H9 (cell line): ENCODE data around the gene CREBRF. TPM values are rescaled to one million over a fixed set of nuclear protein-coding genes. Genes with fewer than 3 reads are reported as not detected.

ENCODE experiments used
- DNase-seq: peaks from one replicate; pipeline ENCODE4 v3.0.0-alpha.2; 2017
- H2AFZ ChIP-seq: one replicate; pipeline ENCODE4 v1.6.1; 2013; ENCODE audit warnings: mild to moderate bottlenecking, low read length, control low read depth, moderate library complexity
- H2AK5ac ChIP-seq: 2 replicates; pipeline ENCODE4 v1.6.1; 2013; ENCODE audit warnings: low read length, control low read depth, mixed read lengths; ENCODE audit not compliant: insufficient read length
- H2BK120ac ChIP-seq: one replicate; pipeline ENCODE4 v1.6.1; 2013; ENCODE audit warnings: low read depth, mild to moderate bottlenecking, low read length, control low read depth, inconsistent platforms; ENCODE audit not compliant: poor library complexity, severe bottlenecking
- H2BK12ac ChIP-seq: 2 replicates; pipeline ENCODE4 v1.6.1; 2013; ENCODE audit warnings: low read length, control low read depth, mixed read lengths, low read depth; ENCODE audit not compliant: insufficient read length
- H2BK15ac ChIP-seq: 2 replicates; pipeline ENCODE4 v1.6.1; 2013; ENCODE audit warnings: low read depth, low read length, control low read depth
- H2BK20ac ChIP-seq: one replicate; pipeline ENCODE4 v1.6.1; 2013; ENCODE audit warnings: low read depth, mild to moderate bottlenecking, low read length, control low read depth, inconsistent platforms; ENCODE audit not compliant: poor library complexity, severe bottlenecking
- H2BK5ac ChIP-seq: 2 replicates; pipeline ENCODE4 v1.6.1; 2013; ENCODE audit warnings: low read length, control low read depth, mixed read lengths; ENCODE audit not compliant: insufficient read length
- H3K14ac ChIP-seq: 2 replicates; pipeline ENCODE4 v1.6.1; 2013; ENCODE audit warnings: low read length, control low read depth; ENCODE audit not compliant: insufficient read depth
- H3K18ac ChIP-seq: 2 replicates; pipeline ENCODE4 v1.6.1; 2013; ENCODE audit warnings: low read depth, mild to moderate bottlenecking, mixed read lengths, low read length, control low read depth; ENCODE audit not compliant: insufficient read length
- H3K23ac ChIP-seq: 2 replicates; pipeline ENCODE4 v1.6.1; 2013; ENCODE audit warnings: low read length, control low read depth, mixed read lengths, low read depth; ENCODE audit not compliant: insufficient read length
- H3K23me2 ChIP-seq: 2 replicates; pipeline ENCODE4 v1.6.1; 2013; ENCODE audit warnings: low read depth, mild to moderate bottlenecking, mixed read lengths, low read length, control low read depth; ENCODE audit not compliant: insufficient read length, poor library complexity, severe bottlenecking
- H3K27ac ChIP-seq: 2 replicates; pipeline ENCODE4 v1.5.1; 2013; ENCODE audit warnings: low read length, control low read depth, mixed read lengths, low read depth; ENCODE audit not compliant: insufficient read length
- H3K27me3 ChIP-seq: 2 replicates; pipeline ENCODE4 v1.6.1; 2013; ENCODE audit warnings: low read length, control low read depth, inconsistent platforms; ENCODE audit not compliant: insufficient read depth
- H3K4ac ChIP-seq: 2 replicates; pipeline ENCODE4 v1.6.1; 2013; ENCODE audit warnings: low read depth, mild to moderate bottlenecking, control low read depth, inconsistent platforms, low read length, moderate library complexity
- H3K4me1 ChIP-seq: 2 replicates; pipeline ENCODE4 v1.6.1; 2013; ENCODE audit warnings: low read length, control low read depth, inconsistent platforms; ENCODE audit not compliant: insufficient read depth
- H3K4me2 ChIP-seq: 2 replicates; pipeline ENCODE4 v1.6.1; 2013; ENCODE audit warnings: low read length, control low read depth, mixed read lengths; ENCODE audit not compliant: insufficient read length, insufficient read depth
- H3K56ac ChIP-seq: 2 replicates; pipeline ENCODE4 v1.6.1; 2013; ENCODE audit warnings: low read depth, mild to moderate bottlenecking, mixed read lengths, low read length, control low read depth; ENCODE audit not compliant: insufficient read length
- H3K79me1 ChIP-seq: 2 replicates; pipeline ENCODE4 v1.6.1; 2013; ENCODE audit warnings: low read depth, mild to moderate bottlenecking, moderate library complexity, low read length, control low read depth, inconsistent platforms; ENCODE audit not compliant: insufficient read depth, poor library complexity, severe bottlenecking
- H3K79me2 ChIP-seq: 2 replicates; pipeline ENCODE4 v1.6.1; 2013; ENCODE audit warnings: low read length, control low read depth, inconsistent platforms; ENCODE audit not compliant: insufficient read depth
- H3K9ac ChIP-seq: 2 replicates; pipeline ENCODE4 v1.6.1; 2013; ENCODE audit warnings: low read length, control low read depth, mixed read lengths; ENCODE audit not compliant: insufficient read length; ENCODE audit errors: extremely low read depth
- H3K9me3 ChIP-seq: one replicate; pipeline ENCODE4 v1.6.1; 2013; ENCODE audit warnings: low read depth, low read length, inconsistent platforms; ENCODE audit not compliant: control insufficient read depth
- H3T11ph ChIP-seq: one replicate; pipeline ENCODE4 v1.6.1; 2013; ENCODE audit warnings: mild to moderate bottlenecking, low read length, control low read depth, inconsistent platforms
- H4K20me1 ChIP-seq: one replicate; pipeline ENCODE4 v1.6.1; 2013; ENCODE audit not compliant: control insufficient read depth, insufficient read length, insufficient read depth
- H4K5ac ChIP-seq: 2 replicates; pipeline ENCODE4 v1.6.1; 2013; ENCODE audit warnings: low read depth, mild to moderate bottlenecking, mixed read lengths, low read length, control low read depth; ENCODE audit not compliant: insufficient read length
- H4K8ac ChIP-seq: replicated peaks from 2 replicates; pipeline ENCODE4 v1.6.1; 2013; ENCODE audit warnings: low read length, control low read depth, mixed read lengths, low read depth; ENCODE audit not compliant: insufficient read length
- H4K91ac ChIP-seq: 2 replicates; pipeline ENCODE4 v1.6.1; 2013; ENCODE audit warnings: low read depth, mild to moderate bottlenecking, moderate library complexity, mixed read lengths, low read length, control low read depth; ENCODE audit not compliant: insufficient read length
- H3K27ac Mint-ChIP-seq, 3 experiments: 2 replicates in 2 of 3; 3 replicates in 1 of 3; pipeline ENCODE4 v1.8.0; 2020 to 2021; ENCODE audit warnings: mixed read lengths in 3 of 3, mild to moderate bottlenecking in 1 of 3, moderate library complexity in 1 of 3
- H3K27me3 Mint-ChIP-seq: 2 replicates; pipeline ENCODE4 v1.8.0; 2021; ENCODE audit warnings: low read depth, mild to moderate bottlenecking, moderate library complexity, mixed read lengths
- H3K36me3 Mint-ChIP-seq, 3 experiments: 2 replicates in 2 of 3; 3 replicates in 1 of 3; pipeline ENCODE4 v1.8.0; 2020 to 2021; ENCODE audit warnings: low read depth in 3 of 3, mixed read lengths in 3 of 3; ENCODE audit not compliant: insufficient read depth in 1 of 3
- H3K4me1 Mint-ChIP-seq, 2 experiments: 2 replicates each; pipeline ENCODE4 v1.8.0; 2020; ENCODE audit warnings: mixed read lengths in 2 of 2
- H3K4me3 Mint-ChIP-seq, 2 experiments: 2 replicates in 1 of 2; 3 replicates in 1 of 2; pipeline ENCODE4 v1.8.0; 2020 to 2021; ENCODE audit warnings: mild to moderate bottlenecking in 2 of 2, mixed read lengths in 2 of 2, moderate library complexity in 1 of 2
- H3K9me3 Mint-ChIP-seq, 2 experiments: 2 replicates in 1 of 2; 3 replicates in 1 of 2; pipeline ENCODE4 v1.8.0; 2020; ENCODE audit warnings: mild to moderate bottlenecking in 2 of 2, mixed read lengths in 2 of 2, moderate library complexity in 1 of 2
- WGBS: extraction: QIAGEN DNeasy Blood & Tissue Kit; methylation state at CpG from one replicate; pipeline ENCODE4 v1.1.7; 2013; ENCODE audit warnings: missing lambda C conversion rate, low lambda C conversion rate, mixed read lengths; ENCODE audit not compliant: insufficient read length; ENCODE audit errors: extremely low coverage; 5-methylcytosine and 5-hydroxymethylcytosine counted together
- total RNA-seq: library from RNA; stranded (reverse); gene quantifications from 2 replicates; pipeline ENCODE4 v1.2.1, GENCODE V29; 2021
- TF ChIP-seq, protein P1 (sequence below): fragments of 200-600 bp; sonication (generic); conservative IDR thresholded peaks from 3 replicates; pipeline ENCODE4 v1.8.0; 2021; ENCODE audit warnings: antibody characterized with exemption, mild to moderate bottlenecking

The CREBRF gene
- total RNA-seq, 1 experiment from 2014 or later: 2.7 TPM

DNA sequence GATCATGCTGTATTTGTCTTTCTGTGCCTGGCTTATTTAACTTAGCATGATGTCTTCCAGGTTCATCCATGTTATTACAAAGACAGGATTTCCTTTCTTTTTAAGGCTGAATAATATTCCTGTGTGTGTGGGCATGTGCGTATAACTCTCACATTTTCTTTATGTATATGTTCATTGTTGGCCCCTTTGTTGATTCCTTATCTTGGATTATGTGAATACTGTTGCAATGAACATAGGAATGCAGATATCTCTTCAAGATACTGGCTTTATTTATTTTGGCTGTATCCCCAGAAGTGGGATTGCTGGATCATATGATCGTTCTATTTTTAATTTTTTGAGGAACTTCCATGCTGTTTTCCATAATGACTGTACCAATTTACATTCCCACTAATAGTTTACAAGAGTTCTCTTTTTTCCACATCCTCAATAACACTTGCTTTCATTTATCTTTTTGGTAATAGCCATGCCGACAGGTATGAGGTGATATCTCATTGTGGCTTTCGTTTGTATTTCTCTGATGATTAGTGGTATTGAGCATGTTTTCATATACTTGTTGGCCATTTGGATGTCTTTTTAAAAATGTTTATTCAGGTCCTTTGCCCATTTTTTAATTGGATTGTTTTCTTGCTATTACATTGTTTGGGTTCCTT lies 38.0 kb downstream of the CREBRF start:
- WGBS: no CpG with 5 or more reads among the region's 4 CpGs
- Histone ChIP-seq H3K4me2 (no peak overlapping the region), H3K9me3 (no peaks in the 10 kb centered on the region), H3K27ac (no peak overlapping the region), H3K56ac (no peak overlapping the region), H2AK5ac (no peak overlapping the region), H3K18ac (no peak overlapping the region), H2BK20ac (no peak overlapping the region), H4K20me1 (no peaks in the 10 kb centered on the region), H3K23me2 (no peaks in the 10 kb centered on the region), H4K8ac (no peak overlapping the region), H3K79me1 (no peaks in the 10 kb centered on the region), H2AFZ (no peak overlapping the region), H3K4me1 (no peaks in the 10 kb centered on the region), H4K91ac (no peak overlapping the region), H2BK12ac (no peak overlapping the region), H2BK5ac (no peak overlapping the region), H2BK15ac (no peak overlapping the region), H3K4ac (no peak overlapping the region), H3T11ph (no peak overlapping the region), H2BK120ac (no peak overlapping the region), H3K9ac (no peak overlapping the region), H3K27me3 (no peaks in the 10 kb centered on the region), H3K23ac (no peak overlapping the region), H3K79me2 (no peaks in the 10 kb centered on the region), H3K14ac (no peak overlapping the region), H4K5ac (no peak overlapping the region)
- no peak for DNase-seq
- no peak overlapping the region for H3K4me3 Mint-ChIP-seq
- H3K36me3 Mint-ChIP-seq: no peaks in the 10 kb centered on the region; a peak in 1 of 7 replicates
- H3K4me1 Mint-ChIP-seq: no peaks in the 10 kb centered on the region
- TF ChIP-seq, protein P1, sequence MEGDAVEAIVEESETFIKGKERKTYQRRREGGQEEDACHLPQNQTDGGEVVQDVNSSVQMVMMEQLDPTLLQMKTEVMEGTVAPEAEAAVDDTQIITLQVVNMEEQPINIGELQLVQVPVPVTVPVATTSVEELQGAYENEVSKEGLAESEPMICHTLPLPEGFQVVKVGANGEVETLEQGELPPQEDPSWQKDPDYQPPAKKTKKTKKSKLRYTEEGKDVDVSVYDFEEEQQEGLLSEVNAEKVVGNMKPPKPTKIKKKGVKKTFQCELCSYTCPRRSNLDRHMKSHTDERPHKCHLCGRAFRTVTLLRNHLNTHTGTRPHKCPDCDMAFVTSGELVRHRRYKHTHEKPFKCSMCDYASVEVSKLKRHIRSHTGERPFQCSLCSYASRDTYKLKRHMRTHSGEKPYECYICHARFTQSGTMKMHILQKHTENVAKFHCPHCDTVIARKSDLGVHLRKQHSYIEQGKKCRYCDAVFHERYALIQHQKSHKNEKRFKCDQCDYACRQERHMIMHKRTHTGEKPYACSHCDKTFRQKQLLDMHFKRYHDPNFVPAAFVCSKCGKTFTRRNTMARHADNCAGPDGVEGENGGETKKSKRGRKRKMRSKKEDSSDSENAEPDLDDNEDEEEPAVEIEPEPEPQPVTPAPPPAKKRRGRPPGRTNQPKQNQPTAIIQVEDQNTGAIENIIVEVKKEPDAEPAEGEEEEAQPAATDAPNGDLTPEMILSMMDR: no peak
- no peaks in the 10 kb centered on the region; a peak in 1 of 5 replicates for H3K9me3 Mint-ChIP-seq
- no peaks in the 10 kb centered on the region for H3K27me3 Mint-ChIP-seq
- H3K27ac Mint-ChIP-seq: no peak overlapping the region
